ENCODE measurements around the gene ADAMTS2.

GRCh38 chr5:179332741-179333290 lies 12.4 kb downstream of the ADAMTS2 start:
- no peak for TF ChIP-seq POLR2A (IDR thresholded peaks at IDR 0.05)
- no peak for TF ChIP-seq CTCF (IDR thresholded peaks at IDR 0.05)
